GM18511 (cell line): ENCODE measurements around the gene TMEM81.

Experiments
- ATAC-seq: cut with Tn5 transposase; IDR thresholded peaks from one replicate; pipeline ENCODE4 v1.9.1; 2021; ENCODE audit warnings: mild to moderate bottlenecking, moderate library complexity; ENCODE audit not compliant: unreplicated experiment

Gene TMEM81

GRCh38 chr1:205038132-205038786 lies 46.0 kb downstream of the TMEM81 start:
- ATAC-seq, result no peak

GRCh38 chr1:205037539-205037938 lies 46.7 kb downstream of the TMEM81 start:
- ATAC-seq, result no peak
